Measurements from ENCODE around the gene HCFC2. TPM values are rescaled to one million over a fixed set of nuclear protein-coding genes. Genes with fewer than 3 reads are reported as not detected.
A peak's percentile ranks its signal among the peaks of the same experiment; 100 is the strongest.

HCFC2 gene
- total and polyA plus RNA-seq, 9 of the 15 experiments (the other 6 are each of a cell fraction or from before 2014, with no cell fraction given), result 1.2 to 6.5 (median 3.8) TPM

- TF ChIP-seq CHD7 (IDR thresholded peaks at IDR 0.05; ENCODE audit: low read depth, low read length) (no peak), POU5F1 (IDR thresholded peaks at IDR 0.05; ENCODE audit: borderline replicate concordance, low read depth, low read length, partially characterized antibody) (no peak), ZNF76 (CRISPR knock-in tag; IDR thresholded peaks at IDR 0.05; ENCODE audit: borderline replicate concordance) (no peak), ZNF347 (CRISPR knock-in tag; IDR thresholded peaks at IDR 0.05; ENCODE audit: low read depth) (no peak), TAF15 (IDR thresholded peaks at IDR 0.05; ENCODE audit: low read depth, low read length) (no peak), USF1 (CRISPR knock-in tag; IDR thresholded peaks at IDR 0.05) (0 out of 2 replicates have a peak, but pooled peaks have one; percentile 20), ZNF384 (IDR thresholded peaks at IDR 0.05; ENCODE audit: low read depth, low read length) (peak; percentile 53), PBX2 (CRISPR knock-in tag; IDR thresholded peaks at IDR 0.05; ENCODE audit: low read depth) (no peak), PBX2 (tag; conservative IDR thresholded peaks at IDR 0.05; ENCODE audit: low read depth) (peak; percentile 69), ZNF668 (CRISPR knock-in tag; IDR thresholded peaks at IDR 0.05) (no peak), ZNF551 (CRISPR knock-in tag; IDR thresholded peaks at IDR 0.05) (no peak)
- TF ChIP-seq, protein P1, sequence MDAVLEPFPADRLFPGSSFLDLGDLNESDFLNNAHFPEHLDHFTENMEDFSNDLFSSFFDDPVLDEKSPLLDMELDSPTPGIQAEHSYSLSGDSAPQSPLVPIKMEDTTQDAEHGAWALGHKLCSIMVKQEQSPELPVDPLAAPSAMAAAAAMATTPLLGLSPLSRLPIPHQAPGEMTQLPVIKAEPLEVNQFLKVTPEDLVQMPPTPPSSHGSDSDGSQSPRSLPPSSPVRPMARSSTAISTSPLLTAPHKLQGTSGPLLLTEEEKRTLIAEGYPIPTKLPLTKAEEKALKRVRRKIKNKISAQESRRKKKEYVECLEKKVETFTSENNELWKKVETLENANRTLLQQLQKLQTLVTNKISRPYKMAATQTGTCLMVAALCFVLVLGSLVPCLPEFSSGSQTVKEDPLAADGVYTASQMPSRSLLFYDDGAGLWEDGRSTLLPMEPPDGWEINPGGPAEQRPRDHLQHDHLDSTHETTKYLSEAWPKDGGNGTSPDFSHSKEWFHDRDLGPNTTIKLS (IDR thresholded peaks at IDR 0.05; ENCODE audit: borderline replicate concordance, low read depth), result no peak
These were observed 3.5 kb upstream of the HCFC2 start (continued) for GRCh38 chr12:104060791-104061190.
